HepG2 (cell line): ENCODE data around the gene PSMA7. TPM values are rescaled to one million over a fixed set of nuclear protein-coding genes. Genes with fewer than 3 reads are reported as not detected.

Source experiments
- AGO1 ChIP-seq: fragments of 200-400 bp; formaldehyde crosslinking; IDR thresholded peaks from 2 replicates; pipeline ENCODE4 v1.6.1; 2017; ENCODE audit warnings: mild to moderate bottlenecking, low read depth, low read length, moderate library complexity; ENCODE audit not compliant: poor library complexity, severe bottlenecking
- CHD2 ChIP-seq: IDR thresholded peaks from 2 replicates; pipeline ENCODE4 v1.6.1; 2011; ENCODE audit warnings: low read depth, low read length, improper control_type of control experiment
- KAT7 ChIP-seq: IDR thresholded peaks from 2 replicates; pipeline ENCODE4 v1.6.1; 2018; ENCODE audit warnings: borderline replicate concordance, missing compliant biosample characterization
- KAT8 ChIP-seq: IDR thresholded peaks from 2 replicates; pipeline ENCODE4 v1.6.1; 2016; ENCODE audit warnings: missing genetic modification reagents, missing compliant biosample characterization
- KDM6A ChIP-seq: IDR thresholded peaks from 2 replicates; pipeline ENCODE4 v1.6.1; 2016; ENCODE audit warnings: low read depth
- SAFB2 ChIP-seq: sonication (generic); formaldehyde crosslinking; IDR thresholded peaks from 2 replicates; pipeline ENCODE4 v1.5.1; 2020; ENCODE audit warnings: missing genetic modification reagents, low read depth, mild to moderate bottlenecking, borderline replicate concordance
- SIN3A ChIP-seq: IDR thresholded peaks from 2 replicates; pipeline ENCODE4 v1.6.1; 2011; ENCODE audit warnings: low read depth, mild to moderate bottlenecking, control low read depth, low read length, borderline replicate concordance
- SOX6 ChIP-seq, 2 experiments: fragments of 450-650 bp in 1 of 2; sonication (generic) in 1 of 2; formaldehyde crosslinking in 1 of 2; IDR thresholded peaks; 2 replicates each; pipeline versions ENCODE4 v1.4.0 to v1.6.1; 2017 to 2020; ENCODE audit warnings: antibody characterized with exemption in 1 of 2, mild to moderate bottlenecking in 1 of 2, missing genetic modification reagents in 1 of 2
- ZNF10 ChIP-seq: sonication (generic); formaldehyde crosslinking; IDR thresholded peaks from 2 replicates; pipeline ENCODE4 v1.4.0; 2020; ENCODE audit warnings: mild to moderate bottlenecking, low read depth, missing genetic modification reagents, borderline replicate concordance
- ZNF543 ChIP-seq: sonication (generic); formaldehyde crosslinking; IDR thresholded peaks from 2 replicates; pipeline ENCODE4 v1.4.0; 2020; ENCODE audit warnings: mild to moderate bottlenecking, missing genetic modification reagents
- ZNF547 ChIP-seq: sonication (generic); formaldehyde crosslinking; IDR thresholded peaks from 2 replicates; pipeline ENCODE4 v1.5.1; 2020; ENCODE audit warnings: mild to moderate bottlenecking, missing genetic modification reagents
- polyA plus RNA-seq, 8 experiments: library from polyadenylated mRNA; depleted of rRNA in 3 of 8; stranded (reverse) in 7 of 8; unstranded in 1 of 8; fragments of >200 nt; fragmentation: Illumina TruSeq in 4 of 8; extraction: Trizol in 4 of 8; gene quantifications; 2 replicates each; pipeline versions ENCODE4 v1.2.1 to v1.2.3, GENCODE V29; 2011 to 2016; ENCODE audit warnings: low read depth in 4 of 8, missing spikeins in 1 of 8, mixed read lengths in 1 of 8; ENCODE audit not compliant: insufficient read depth in 1 of 8
- total RNA-seq, 5 experiments: library from RNA; depleted of rRNA; stranded (reverse); fragments of >200 nt; fragmentation: Illumina TruSeq; extraction: Trizol; gene quantifications; 2 replicates each; pipeline ENCODE4 v1.2.3, GENCODE V29; 2016; ENCODE audit warnings: low read depth in 1 of 5
- TF ChIP-seq, protein P1 (sequence below): sonication (generic); formaldehyde crosslinking; IDR thresholded peaks from one replicate; pipeline ENCODE4 v1.5.1; 2020; ENCODE audit warnings: mild to moderate bottlenecking, missing genetic modification reagents; ENCODE audit errors: not compliant biosample characterization
- TF ChIP-seq, protein P2 (sequence below): sonication (generic); formaldehyde crosslinking; IDR thresholded peaks from 2 replicates; pipeline ENCODE4 v1.4.0; 2020; ENCODE audit warnings: mild to moderate bottlenecking, missing genetic modification reagents
- TF ChIP-seq, protein P3 (sequence below): sonication (generic); formaldehyde crosslinking; IDR thresholded peaks from 2 replicates; pipeline ENCODE4 v1.8.1; 2022; ENCODE audit warnings: mild to moderate bottlenecking, missing genetic modification reagents
- TF ChIP-seq, protein P4 (sequence below): sonication (generic); formaldehyde crosslinking; IDR thresholded peaks from 2 replicates; pipeline ENCODE4 v1.8.0; 2022; ENCODE audit warnings: mild to moderate bottlenecking, missing genetic modification reagents

PSMA7 gene
- total and polyA plus RNA-seq, 2 of the 13 experiments (the other 11 are each of a cell fraction or from before 2014, with no cell fraction given) = 531 to 631 TPM

DNA sequence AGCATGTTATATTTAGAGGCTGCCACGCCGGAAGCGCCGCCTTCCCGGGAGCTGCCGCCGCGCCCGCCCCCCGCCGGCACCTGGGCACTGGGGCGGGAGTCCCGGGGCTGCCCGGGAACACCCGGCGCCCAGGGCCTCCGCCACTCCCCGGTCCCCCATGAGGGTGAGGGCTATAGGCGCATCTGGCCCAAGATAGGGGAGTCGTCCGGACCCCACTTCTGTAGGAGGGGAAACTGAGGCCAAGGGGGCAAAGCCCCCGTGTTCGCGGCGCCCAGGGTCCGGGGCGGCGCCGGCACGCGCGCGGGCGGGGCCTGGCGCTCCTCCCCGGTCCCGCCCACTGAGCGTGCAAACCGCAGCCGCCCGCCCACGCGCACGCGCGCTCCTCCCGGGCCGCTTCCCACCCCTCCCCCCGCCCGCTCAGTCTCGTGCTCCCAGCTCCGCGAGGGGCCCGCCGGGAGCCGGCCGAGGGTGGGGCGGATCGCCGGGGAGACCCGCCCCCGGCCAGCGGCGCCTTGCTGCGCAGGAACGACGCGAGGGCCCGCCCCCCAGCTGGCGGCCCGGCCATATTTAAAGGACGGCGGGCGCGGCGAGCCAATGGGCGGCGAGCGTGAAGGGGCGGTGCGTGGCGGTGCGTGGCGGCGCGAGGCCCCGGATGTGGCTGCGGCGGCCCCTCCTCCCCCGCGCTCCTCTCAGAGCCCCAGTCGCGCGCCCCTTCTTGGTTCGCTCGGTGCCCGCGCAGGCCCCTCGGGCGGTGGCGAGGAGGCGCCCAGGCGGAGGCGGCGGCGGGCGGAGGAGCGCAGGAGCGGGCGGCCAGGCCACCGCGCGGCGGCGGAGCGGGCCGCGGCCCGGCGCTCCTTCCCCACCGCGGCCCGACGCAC is 21.2 kb downstream of the PSMA7 start, which contains the start of gene LSM14B (continued):
- TF ChIP-seq, protein P1, sequence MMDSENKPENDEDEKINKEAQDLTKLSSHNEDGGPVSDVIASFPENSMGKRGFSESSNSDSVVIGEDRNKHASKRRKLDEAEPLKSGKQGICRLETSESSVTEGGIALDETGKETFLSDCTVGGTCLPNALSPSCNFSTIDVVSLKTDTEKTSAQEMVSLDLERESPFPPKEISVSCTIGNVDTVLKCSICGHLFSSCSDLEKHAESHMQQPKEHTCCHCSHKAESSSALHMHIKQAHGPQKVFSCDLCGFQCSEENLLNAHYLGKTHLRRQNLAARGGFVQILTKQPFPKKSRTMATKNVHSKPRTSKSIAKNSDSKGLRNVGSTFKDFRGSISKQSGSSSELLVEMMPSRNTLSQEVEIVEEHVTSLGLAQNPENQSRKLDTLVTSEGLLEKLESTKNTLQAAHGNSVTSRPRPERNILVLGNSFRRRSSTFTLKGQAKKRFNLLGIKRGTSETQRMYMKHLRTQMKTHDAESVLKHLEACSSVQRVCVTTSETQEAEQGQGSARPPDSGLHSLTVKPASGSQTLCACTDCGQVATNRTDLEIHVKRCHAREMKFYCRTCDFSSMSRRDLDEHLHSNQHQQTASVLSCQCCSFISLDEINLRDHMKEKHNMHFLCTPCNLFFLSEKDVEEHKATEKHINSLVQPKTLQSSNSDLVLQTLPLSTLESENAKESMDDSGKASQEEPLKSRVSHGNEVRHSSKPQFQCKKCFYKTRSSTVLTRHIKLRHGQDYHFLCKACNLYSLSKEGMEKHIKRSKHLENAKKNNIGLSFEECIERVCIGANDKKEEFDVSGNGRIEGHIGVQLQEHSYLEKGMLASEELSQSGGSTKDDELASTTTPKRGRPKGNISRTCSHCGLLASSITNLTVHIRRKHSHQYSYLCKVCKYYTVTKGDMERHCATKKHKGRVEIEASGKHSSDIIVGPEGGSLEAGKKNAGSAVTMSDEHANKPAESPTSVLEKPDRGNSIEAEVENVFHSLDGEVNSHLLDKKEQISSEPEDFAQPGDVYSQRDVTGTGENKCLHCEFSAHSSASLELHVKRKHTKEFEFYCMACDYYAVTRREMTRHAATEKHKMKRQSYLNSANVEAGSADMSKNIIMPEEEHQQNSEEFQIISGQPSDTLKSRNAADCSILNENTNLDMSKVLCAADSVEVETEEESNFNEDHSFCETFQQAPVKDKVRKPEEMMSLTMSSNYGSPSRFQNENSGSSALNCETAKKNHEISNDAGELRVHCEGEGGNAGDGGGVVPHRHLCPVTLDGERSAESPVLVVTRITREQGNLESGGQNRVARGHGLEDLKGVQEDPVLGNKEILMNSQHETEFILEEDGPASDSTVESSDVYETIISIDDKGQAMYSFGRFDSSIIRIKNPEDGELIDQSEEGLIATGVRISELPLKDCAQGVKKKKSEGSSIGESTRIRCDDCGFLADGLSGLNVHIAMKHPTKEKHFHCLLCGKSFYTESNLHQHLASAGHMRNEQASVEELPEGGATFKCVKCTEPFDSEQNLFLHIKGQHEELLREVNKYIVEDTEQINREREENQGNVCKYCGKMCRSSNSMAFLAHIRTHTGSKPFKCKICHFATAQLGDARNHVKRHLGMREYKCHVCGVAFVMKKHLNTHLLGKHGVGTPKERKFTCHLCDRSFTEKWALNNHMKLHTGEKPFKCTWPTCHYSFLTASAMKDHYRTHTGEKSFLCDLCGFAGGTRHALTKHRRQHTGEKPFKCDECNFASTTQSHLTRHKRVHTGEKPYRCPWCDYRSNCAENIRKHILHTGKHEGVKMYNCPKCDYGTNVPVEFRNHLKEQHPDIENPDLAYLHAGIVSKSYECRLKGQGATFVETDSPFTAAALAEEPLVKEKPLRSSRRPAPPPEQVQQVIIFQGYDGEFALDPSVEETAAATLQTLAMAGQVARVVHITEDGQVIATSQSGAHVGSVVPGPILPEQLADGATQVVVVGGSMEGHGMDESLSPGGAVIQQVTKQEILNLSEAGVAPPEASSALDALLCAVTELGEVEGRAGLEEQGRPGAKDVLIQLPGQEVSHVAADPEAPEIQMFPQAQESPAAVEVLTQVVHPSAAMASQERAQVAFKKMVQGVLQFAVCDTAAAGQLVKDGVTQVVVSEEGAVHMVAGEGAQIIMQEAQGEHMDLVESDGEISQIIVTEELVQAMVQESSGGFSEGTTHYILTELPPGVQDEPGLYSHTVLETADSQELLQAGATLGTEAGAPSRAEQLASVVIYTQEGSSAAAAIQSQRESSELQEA (CRISPR knock-in tag) = no peak
- peak; percentile 86 for TF ChIP-seq CHD2
- TF ChIP-seq ZNF547 = peak; percentile 89; the same call in 1 of the 2 replicates
- TF ChIP-seq, protein P2, sequence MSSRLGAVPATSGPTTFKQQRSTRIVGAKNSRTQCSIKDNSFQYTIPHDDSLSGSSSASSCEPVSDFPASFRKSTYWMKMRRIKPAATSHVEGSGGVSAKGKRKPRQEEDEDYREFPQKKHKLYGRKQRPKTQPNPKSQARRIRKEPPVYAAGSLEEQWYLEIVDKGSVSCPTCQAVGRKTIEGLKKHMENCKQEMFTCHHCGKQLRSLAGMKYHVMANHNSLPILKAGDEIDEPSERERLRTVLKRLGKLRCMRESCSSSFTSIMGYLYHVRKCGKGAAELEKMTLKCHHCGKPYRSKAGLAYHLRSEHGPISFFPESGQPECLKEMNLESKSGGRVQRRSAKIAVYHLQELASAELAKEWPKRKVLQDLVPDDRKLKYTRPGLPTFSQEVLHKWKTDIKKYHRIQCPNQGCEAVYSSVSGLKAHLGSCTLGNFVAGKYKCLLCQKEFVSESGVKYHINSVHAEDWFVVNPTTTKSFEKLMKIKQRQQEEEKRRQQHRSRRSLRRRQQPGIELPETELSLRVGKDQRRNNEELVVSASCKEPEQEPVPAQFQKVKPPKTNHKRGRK (CRISPR knock-in tag) = no peak
- TF ChIP-seq KDM6A (CRISPR knock-in tag) = 0 out of 2 replicates have a peak, but pooled peaks have one; percentile 47
- 0 out of 2 replicates have a peak, but pooled peaks have one; percentile 13 for TF ChIP-seq KAT8 (CRISPR knock-in tag)
- TF ChIP-seq, protein P3, sequence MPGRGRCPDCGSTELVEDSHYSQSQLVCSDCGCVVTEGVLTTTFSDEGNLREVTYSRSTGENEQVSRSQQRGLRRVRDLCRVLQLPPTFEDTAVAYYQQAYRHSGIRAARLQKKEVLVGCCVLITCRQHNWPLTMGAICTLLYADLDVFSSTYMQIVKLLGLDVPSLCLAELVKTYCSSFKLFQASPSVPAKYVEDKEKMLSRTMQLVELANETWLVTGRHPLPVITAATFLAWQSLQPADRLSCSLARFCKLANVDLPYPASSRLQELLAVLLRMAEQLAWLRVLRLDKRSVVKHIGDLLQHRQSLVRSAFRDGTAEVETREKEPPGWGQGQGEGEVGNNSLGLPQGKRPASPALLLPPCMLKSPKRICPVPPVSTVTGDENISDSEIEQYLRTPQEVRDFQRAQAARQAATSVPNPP (CRISPR knock-in tag) = peak; percentile 56
- no peak for TF ChIP-seq SAFB2
- no peak for TF ChIP-seq ZNF10 (CRISPR knock-in tag)
- TF ChIP-seq, protein P4, sequence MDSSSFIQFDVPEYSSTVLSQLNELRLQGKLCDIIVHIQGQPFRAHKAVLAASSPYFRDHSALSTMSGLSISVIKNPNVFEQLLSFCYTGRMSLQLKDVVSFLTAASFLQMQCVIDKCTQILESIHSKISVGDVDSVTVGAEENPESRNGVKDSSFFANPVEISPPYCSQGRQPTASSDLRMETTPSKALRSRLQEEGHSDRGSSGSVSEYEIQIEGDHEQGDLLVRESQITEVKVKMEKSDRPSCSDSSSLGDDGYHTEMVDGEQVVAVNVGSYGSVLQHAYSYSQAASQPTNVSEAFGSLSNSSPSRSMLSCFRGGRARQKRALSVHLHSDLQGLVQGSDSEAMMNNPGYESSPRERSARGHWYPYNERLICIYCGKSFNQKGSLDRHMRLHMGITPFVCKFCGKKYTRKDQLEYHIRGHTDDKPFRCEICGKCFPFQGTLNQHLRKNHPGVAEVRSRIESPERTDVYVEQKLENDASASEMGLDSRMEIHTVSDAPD (CRISPR knock-in tag) = no peak
- TF ChIP-seq KAT7 (CRISPR knock-in tag) = no peak
- peak; percentile 90 for TF ChIP-seq AGO1
- TF ChIP-seq ZNF543 (CRISPR knock-in tag) = 0 out of 2 replicates have a peak, but pooled peaks have one; percentile 57
- no peak for TF ChIP-seq SOX6 (IDR thresholded peaks at IDR 0.05)
- TF ChIP-seq SOX6 (CRISPR knock-in tag; IDR thresholded peaks at IDR 0.05) = no peak
- TF ChIP-seq SIN3A = peak; percentile 89
